K562 (cell line): Measurements from ENCODE around the gene IARS1. TPM values are rescaled to one million over a fixed set of nuclear protein-coding genes. Genes with fewer than 3 reads are reported as not detected.

Source experiments
- ATF1 ChIP-seq, 2 experiments: fragments of 450-650 bp in 1 of 2; IDR thresholded peaks; 2 replicates each; pipeline ENCODE4 v1.6.1; 2016; ENCODE audit warnings: missing compliant biosample characterization in 1 of 2, missing genetic modification characterization in 1 of 2
- C11orf30 ChIP-seq: fragments of 450-650 bp; IDR thresholded peaks from 2 replicates; pipeline ENCODE4 v1.6.1; 2016; ENCODE audit warnings: low read depth, mild to moderate bottlenecking
- CBFB ChIP-seq: sonication (generic); formaldehyde crosslinking; IDR thresholded peaks from 2 replicates; pipeline ENCODE4 v1.4.0; 2020; ENCODE audit warnings: mild to moderate bottlenecking, missing genetic modification reagents
- FOS ChIP-seq: IDR thresholded peaks from 3 replicates; pipeline ENCODE4 v1.6.1; 2011; ENCODE audit not compliant: insufficient read length; ENCODE audit errors: extremely low read depth
- HIVEP1 ChIP-seq: fragments of 250-450 bp; sonication (Bioruptor Pico); IDR thresholded peaks from 2 replicates; pipeline ENCODE4 v1.4.0; 2020; ENCODE audit warnings: mild to moderate bottlenecking
- HMBOX1 ChIP-seq: sonication (generic); IDR thresholded peaks from 2 replicates; pipeline ENCODE4 v1.6.1; 2016
- ID3 ChIP-seq, 2 experiments: fragments of 250-450 bp in 1 of 2; fragments of 450-650 bp in 1 of 2; sonication (Bioruptor Pico) in 1 of 2; IDR thresholded peaks; 2 replicates each; pipeline versions ENCODE4 v1.6.1 to v1.8.0; 2016 to 2021; ENCODE audit warnings: mild to moderate bottlenecking in 2 of 2, moderate library complexity in 2 of 2, missing compliant biosample characterization in 1 of 2, missing genetic modification characterization in 1 of 2
- JUND ChIP-seq, 2 experiments: IDR thresholded peaks; 2 replicates in 1 of 2; 3 replicates in 1 of 2; pipeline ENCODE4 v1.6.1; 2011; ENCODE audit warnings: borderline replicate concordance in 2 of 2, low read depth in 2 of 2, low read length in 2 of 2, improper control_type of control experiment in 1 of 2, missing biosample characterization in 1 of 2, missing genetic modification characterization in 1 of 2, missing genetic modification reagents in 1 of 2
- KDM4B ChIP-seq, 2 experiments: fragments of 450-650 bp in 1 of 2; sonication (generic) in 1 of 2; IDR thresholded peaks; 2 replicates each; pipeline ENCODE4 v1.6.1; 2016 to 2017; ENCODE audit warnings: borderline replicate concordance in 2 of 2, antibody characterized with exemption in 1 of 2, low read depth in 1 of 2, mild to moderate bottlenecking in 1 of 2
- MCM7 ChIP-seq, 2 experiments: fragments of 450-650 bp; IDR thresholded peaks; 2 replicates each; pipeline ENCODE4 v1.6.1; 2016 to 2018
- MLLT1 ChIP-seq, 2 experiments: fragments of 450-650 bp; IDR thresholded peaks; 2 replicates each; pipeline ENCODE4 v1.6.1; 2016
- NR2F6 ChIP-seq: fragments of 450-650 bp; formaldehyde crosslinking; IDR thresholded peaks from 2 replicates; pipeline ENCODE4 v1.4.0; 2020; ENCODE audit warnings: mild to moderate bottlenecking
- RCOR1 ChIP-seq, 2 experiments: IDR thresholded peaks; 2 replicates each; pipeline ENCODE4 v1.6.1; 2012; ENCODE audit warnings: low read depth in 2 of 2, low read length in 2 of 2, borderline replicate concordance in 1 of 2, improper control_type of control experiment in 1 of 2
- RHOXF2B ChIP-seq: fragments of 250-450 bp; sonication (Bioruptor Pico); conservative IDR thresholded peaks from 2 replicates; pipeline ENCODE4 v1.5.1; 2021
- TBP ChIP-seq: optimal IDR thresholded peaks from 2 replicates; pipeline ENCODE3; 2011; ENCODE audit warnings: low read depth, low read length, improper control_type of control experiment
- YBX1 ChIP-seq: fragments of 450-650 bp; IDR thresholded peaks from 2 replicates; pipeline ENCODE4 v1.7.1; 2016; ENCODE audit warnings: mild to moderate bottlenecking
- ZBTB17 ChIP-seq: fragments of 450-650 bp; formaldehyde crosslinking; IDR thresholded peaks from 2 replicates; pipeline ENCODE4 v1.4.0; 2020; ENCODE audit warnings: mild to moderate bottlenecking
- ZBTB33 ChIP-seq: sonication (generic); formaldehyde crosslinking; IDR thresholded peaks from 2 replicates; pipeline ENCODE4 v1.8.1; 2023; ENCODE audit warnings: mild to moderate bottlenecking, missing genetic modification reagents
- ZFX ChIP-seq: sonication (generic); formaldehyde crosslinking; IDR thresholded peaks from 2 replicates; pipeline ENCODE4 v1.8.0; 2022; ENCODE audit warnings: mild to moderate bottlenecking, missing genetic modification reagents, moderate library complexity
- ZNF280B ChIP-seq: fragments of 250-450 bp; sonication (Bioruptor Pico); IDR thresholded peaks from 2 replicates; pipeline ENCODE4 v1.5.1; 2021; ENCODE audit warnings: mild to moderate bottlenecking
- ZNF282 ChIP-seq: sonication (generic); formaldehyde crosslinking; IDR thresholded peaks from 2 replicates; pipeline ENCODE4 v1.8.1; 2023; ENCODE audit warnings: missing genetic modification reagents
- ZNF444 ChIP-seq: fragments of 250-450 bp; sonication (Bioruptor Pico); IDR thresholded peaks from 2 replicates; pipeline ENCODE4 v1.4.0; 2020; ENCODE audit warnings: mild to moderate bottlenecking, moderate library complexity
- ZNF764 ChIP-seq: fragments of 250-450 bp; sonication (Bioruptor Pico); IDR thresholded peaks from 2 replicates; pipeline ENCODE4 v1.4.0; 2020; ENCODE audit warnings: low read depth, mild to moderate bottlenecking, moderate library complexity
- polyA plus RNA-seq, 8 experiments: library from polyadenylated mRNA; depleted of rRNA in 4 of 8; stranded (reverse) in 5 of 8; unstranded in 3 of 8; fragments of >200 nt; fragmentation: Nextera tagmentation in 2 of 8; fragmentation: Illumina TruSeq in 1 of 8; extraction: Ambion mirVana in 2 of 8; extraction: Trizol in 1 of 8; gene quantifications; 2 replicates each; pipeline versions ENCODE4 v1.2.1 to v1.2.3, GENCODE V29; 2011 to 2014; ENCODE audit warnings: inconsistent platforms in 1 of 8, missing spikeins in 1 of 8
- total RNA-seq, 7 experiments: library from RNA; depleted of rRNA in 6 of 7; stranded (reverse); fragments of >200 nt in 6 of 7; fragmentation: Illumina TruSeq in 2 of 7; extraction: Trizol in 2 of 7; gene quantifications; 2 replicates each; pipeline versions ENCODE4 v1.2.1 to v1.2.3, GENCODE V29; 2011 to 2021; ENCODE audit warnings: low replicate concordance in 1 of 7

IARS1 gene
- total and polyA plus RNA-seq, 9 of the 15 experiments (the other 6 are each of a cell fraction or from before 2014, with no cell fraction given) = 119 to 371 (median 234) TPM

GRCh38 chr9:92325991-92326500 lies 32.5 kb upstream of the IARS1 start (continued):
- TF ChIP-seq ZNF280B = no peak
- peak; percentile 91; the same call in 1 of the 2 replicates for TF ChIP-seq CBFB (CRISPR knock-in tag)
- TF ChIP-seq RCOR1 (IDR thresholded peaks at IDR 0.05; ENCODE audit: borderline replicate concordance in 1 of 2, low read depth in 2 of 2, low read length in 2 of 2) = no peak
- no peak for TF ChIP-seq HIVEP1 (CRISPR knock-in tag)
- no peak for TF ChIP-seq MCM7 (IDR thresholded peaks at IDR 0.05)
- no peak for TF ChIP-seq JUND (IDR thresholded peaks at IDR 0.05; ENCODE audit: borderline replicate concordance, low read depth, low read length)
- no peak for TF ChIP-seq JUND (tag; IDR thresholded peaks at IDR 0.05; ENCODE audit: borderline replicate concordance, low read depth, low read length)
- TF ChIP-seq C11orf30 = no peak
- TF ChIP-seq ATF1 (CRISPR knock-in tag; IDR thresholded peaks at IDR 0.05) = no peak
- TF ChIP-seq ATF1 (tag; IDR thresholded peaks at IDR 0.05) = no peak
- TF ChIP-seq MLLT1 (IDR thresholded peaks at IDR 0.05) = peak in 1 of 2 experiments; percentile 61; a peak in 1 of 4 replicates
- TF ChIP-seq FOS = no peak
- no peak for TF ChIP-seq ZNF444 (CRISPR knock-in tag)
- no peak for TF ChIP-seq ZNF764 (CRISPR knock-in tag)
- TF ChIP-seq KDM4B (IDR thresholded peaks at IDR 0.05; ENCODE audit: borderline replicate concordance in 2 of 2, low read depth in 1 of 2) = 0 out of 4 replicates have a peak, but pooled peaks of 1 of the 2 experiments have one; percentile 49
- no peak for TF ChIP-seq ID3 (CRISPR knock-in tag; IDR thresholded peaks at IDR 0.05)
- TF ChIP-seq ID3 (tag; IDR thresholded peaks at IDR 0.05) = no peak
- TF ChIP-seq ZBTB17 = no peak
- TF ChIP-seq RHOXF2B (CRISPR knock-in tag) = no peak
- 0 out of 2 replicates have a peak, but pooled peaks have one; percentile 3 for TF ChIP-seq ZBTB33 (CRISPR knock-in tag)
- no peak for TF ChIP-seq YBX1
- no peak for TF ChIP-seq NR2F6 (CRISPR knock-in tag)
- TF ChIP-seq TBP = no peak
- no peak; the same call in 1 of the 2 replicates for TF ChIP-seq ZFX (CRISPR knock-in tag)
- peak; percentile 86 for TF ChIP-seq HMBOX1
- no peak for TF ChIP-seq ZNF282 (CRISPR knock-in tag)
